Ovary (tissue), 9 donors: ENCODE measurements around the gene SNAPC2. TPM values are rescaled to one million over a fixed set of nuclear protein-coding genes. Genes with fewer than 3 reads are reported as not detected.

Source experiments
- DNase-seq, 5 donors: peaks; one replicate each; pipeline ENCODE4 v3.0.0-alpha.2; 2019 to 2020
- H3K27ac ChIP-seq, 2 donors: fragments of 200-600 bp; one replicate each; pipeline versions ENCODE4 v1.5.1 to v1.8.0; 2019 to 2022
- H3K27me3 ChIP-seq: fragments of 200-600 bp; one replicate; pipeline ENCODE4 v1.8.0; 2022
- H3K36me3 ChIP-seq: fragments of 200-600 bp; sonication (generic); one replicate; pipeline ENCODE4 v1.5.1; 2019
- H3K4me1 ChIP-seq: one replicate; pipeline ENCODE4 v1.8.1; 2013; ENCODE audit warnings: mild to moderate bottlenecking, moderate library complexity; ENCODE audit not compliant: insufficient read depth
- H3K4me3 ChIP-seq: fragments of 200-600 bp; sonication (generic); one replicate; pipeline ENCODE4 v1.5.1; 2017
- H3K9me3 ChIP-seq, 2 donors: fragments of 200-600 bp in 1 of 2; sonication (generic) in 1 of 2; one replicate each; pipeline versions ENCODE4 v1.5.1 to v1.8.1; 2013 to 2019; ENCODE audit warnings: mild to moderate bottlenecking in 1 of 2, moderate library complexity in 1 of 2
- EP300 ChIP-seq: sonication (generic); formaldehyde crosslinking; IDR thresholded peaks from one replicate; pipeline ENCODE4 v1.6.1; 2017; ENCODE audit warnings: antibody characterized with exemption
- POLR2A ChIP-seq: fragments of 450-650 bp; IDR thresholded peaks from one replicate; pipeline ENCODE4 v1.6.1; 2017; ENCODE audit warnings: antibody characterized with exemption, mild to moderate bottlenecking, moderate library complexity
- WGBS, 3 donors: extraction: QIAGEN DNeasy Blood & Tissue Kit in 1 of 3; methylation state at CpG; one replicate each; pipeline versions ENCODE4 v1.1.5 to v1.1.7; 2013 to 2017; 5-methylcytosine and 5-hydroxymethylcytosine counted together
- intact Hi-C, 4 donors: fragments of 100-400 bp; cut with DNase I; formaldehyde crosslinking; loops; one replicate each; pipeline versions ENCODE4 v1.11.0 to v1.15.1; 2022 to 2023
- polyA plus RNA-seq, 2 donors: library from polyadenylated mRNA; stranded (reverse); fragments of 200-250 nt in 1 of 2; fragments of 350-450 nt in 1 of 2; fragmentation: Illumina TruSeq in 1 of 2; extraction: RNeasy Lipid Tissue Mini Kit (QIAGEN cat#74804) in 1 of 2; gene quantifications; one replicate each; pipeline ENCODE4 v1.2.3, GENCODE V29; 2013 to 2014
- total RNA-seq, 7 donors: library from RNA; depleted of rRNA in 2 of 7; stranded (reverse); fragments of >200 nt in 2 of 7; fragmentation: NEBNext Ultra II Directional in 3 of 7; extraction: Animal tissue kit (Norgen Biotek cat#: 25700) in 3 of 7; gene quantifications; one replicate each; pipeline versions ENCODE4 v1.1.0 to v1.2.4, GENCODE V29; 2016 to 2023
- TF ChIP-seq, protein P1 (sequence below), 3 donors: fragments of 450-650 bp in 2 of 3; fragments of 200-600 bp in 1 of 3; IDR thresholded peaks; one replicate each; pipeline versions ENCODE4 v1.5.1 to v1.8.0; 2016 to 2022; ENCODE audit warnings: antibody characterized with exemption in 3 of 3, mild to moderate bottlenecking in 1 of 3
- donor health status: DM: no; HTN: no; CAD: no; lungs with moderate emphysema.
- donor health status: DM: no; HTN: no; CAD: no.
- donor health status: Bipolar disorder and iron deficiency.
- donor health status: DM: yes; HTN: yes; CAD: no.
- donor health status: DM: no; HTN: no; CAD: no.
- donor health status: DM: yes; HTN: yes; CAD: no.

SNAPC2 gene
- total and polyA plus RNA-seq, 9 donors, result 1.8 to 26.6 (median 16.3) TPM

DNA sequence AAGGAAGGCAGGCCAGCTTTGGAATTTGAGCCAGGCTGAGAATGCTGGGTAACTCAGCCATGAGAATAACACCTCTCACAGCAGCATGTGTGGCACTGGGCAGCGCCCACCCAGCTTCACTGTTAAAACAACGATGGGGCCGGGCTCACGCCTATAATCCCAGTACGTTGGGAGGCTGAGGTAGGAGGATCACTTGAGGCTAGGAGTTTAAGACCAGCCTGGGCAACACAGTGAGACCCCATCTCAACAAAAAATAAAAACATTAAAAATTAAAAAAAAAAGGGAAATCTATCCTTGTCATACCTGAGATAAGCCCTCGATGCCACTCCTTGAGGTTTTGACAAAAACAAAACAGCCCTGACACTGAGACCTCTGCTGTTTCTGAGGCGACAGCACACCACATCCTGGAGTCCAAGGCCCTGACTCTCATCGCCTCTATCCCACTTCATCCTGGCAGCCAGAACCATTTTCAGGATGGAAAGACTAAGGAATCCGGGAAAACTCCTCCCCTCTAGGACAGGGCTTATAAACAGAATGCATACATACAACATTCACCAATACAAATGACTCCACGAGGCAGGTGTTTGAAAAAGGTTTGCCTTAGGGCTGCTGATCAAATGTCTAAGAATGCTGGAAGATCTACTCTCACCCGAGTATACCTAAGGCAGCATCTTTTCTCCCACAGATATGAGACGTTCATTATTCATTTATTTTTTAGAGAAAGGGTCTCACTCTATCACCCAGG lies 46.0 kb downstream of the SNAPC2 start:
- no peak overlapping the region for H3K27ac ChIP-seq
- H3K4me3 ChIP-seq, result no peak overlapping the region
- no peak for TF ChIP-seq POLR2A
- TF ChIP-seq EP300, result no peak
- TF ChIP-seq, protein P1, sequence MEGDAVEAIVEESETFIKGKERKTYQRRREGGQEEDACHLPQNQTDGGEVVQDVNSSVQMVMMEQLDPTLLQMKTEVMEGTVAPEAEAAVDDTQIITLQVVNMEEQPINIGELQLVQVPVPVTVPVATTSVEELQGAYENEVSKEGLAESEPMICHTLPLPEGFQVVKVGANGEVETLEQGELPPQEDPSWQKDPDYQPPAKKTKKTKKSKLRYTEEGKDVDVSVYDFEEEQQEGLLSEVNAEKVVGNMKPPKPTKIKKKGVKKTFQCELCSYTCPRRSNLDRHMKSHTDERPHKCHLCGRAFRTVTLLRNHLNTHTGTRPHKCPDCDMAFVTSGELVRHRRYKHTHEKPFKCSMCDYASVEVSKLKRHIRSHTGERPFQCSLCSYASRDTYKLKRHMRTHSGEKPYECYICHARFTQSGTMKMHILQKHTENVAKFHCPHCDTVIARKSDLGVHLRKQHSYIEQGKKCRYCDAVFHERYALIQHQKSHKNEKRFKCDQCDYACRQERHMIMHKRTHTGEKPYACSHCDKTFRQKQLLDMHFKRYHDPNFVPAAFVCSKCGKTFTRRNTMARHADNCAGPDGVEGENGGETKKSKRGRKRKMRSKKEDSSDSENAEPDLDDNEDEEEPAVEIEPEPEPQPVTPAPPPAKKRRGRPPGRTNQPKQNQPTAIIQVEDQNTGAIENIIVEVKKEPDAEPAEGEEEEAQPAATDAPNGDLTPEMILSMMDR (IDR thresholded peaks at IDR 0.05), result no peak
- H3K4me1 ChIP-seq, result no peaks in the 10 kb centered on the region
- DNase-seq, result no peak
- intact Hi-C loops, result loop anchor here in 1 of 4 donors (10.0 kb wide), 1 partner anchor 289 kb away; no protein-coding TSS in a partner anchor
- WGBS, 3 donors, result 84 to 89% (median 85%) methylated on average over 12 of the region's 12 CpGs
- H3K36me3 ChIP-seq, result no peaks in the 10 kb centered on the region
- H3K27me3 ChIP-seq, result no peaks in the 10 kb centered on the region
- H3K9me3 ChIP-seq, result no peaks in the 10 kb centered on the region

DNA sequence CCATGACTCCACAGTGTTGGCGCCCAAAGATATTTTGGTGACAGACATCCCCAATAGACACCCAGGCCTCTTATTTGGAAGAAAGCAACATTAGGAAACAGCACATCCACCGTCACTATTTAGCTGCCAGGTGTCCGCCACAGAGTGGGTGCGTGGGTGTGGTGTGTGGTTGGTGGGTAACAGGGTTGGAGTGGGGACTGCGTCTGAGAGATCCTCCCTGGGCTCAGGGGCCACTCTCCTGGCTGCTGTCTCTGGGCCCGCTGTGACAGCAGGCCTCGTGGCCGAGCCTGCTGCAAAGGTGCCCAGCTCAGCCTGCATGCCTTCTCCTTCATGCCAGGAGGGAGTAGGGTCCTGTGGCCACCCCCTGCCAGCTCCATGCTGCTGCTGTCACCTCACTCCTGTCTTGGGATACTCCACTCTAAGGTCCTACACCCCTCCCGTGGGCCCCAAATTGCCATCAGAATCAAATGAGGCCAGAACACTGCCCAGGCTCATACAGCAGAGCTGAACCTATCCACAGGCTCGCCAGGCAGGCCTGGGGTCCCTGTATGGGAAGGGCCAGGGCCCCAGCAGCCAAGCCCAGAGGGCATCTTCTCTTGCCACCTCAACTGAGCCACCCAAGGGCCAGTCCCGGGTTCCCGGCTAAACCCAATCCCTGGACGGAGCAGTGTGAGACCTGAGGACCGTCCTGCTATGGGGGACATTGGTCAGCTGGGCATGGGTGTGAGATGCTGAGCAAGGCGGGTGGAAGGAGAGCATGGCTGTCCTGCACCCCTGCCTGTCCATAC lies 48.1 kb downstream of the SNAPC2 start:
- Histone ChIP-seq H3K36me3 (no peaks in the 10 kb centered on the region), H3K4me3 (no peak overlapping the region), H3K4me1 (no peaks in the 10 kb centered on the region), H3K9me3 (no peaks in the 10 kb centered on the region), H3K27me3 (no peaks in the 10 kb centered on the region), H3K27ac (no peak overlapping the region)
- 83 to 89% (median 88%) methylated on average over 12 to 15 of the region's 15 CpGs for WGBS, 3 donors
- no peak for DNase-seq
- TF ChIP-seq, protein P1 (IDR thresholded peaks at IDR 0.05), result no peak
- no peak for TF ChIP-seq POLR2A
- no peak for TF ChIP-seq EP300
- intact Hi-C loops, result loop anchor here in 1 of 4 donors (10.0 kb wide), 1 partner anchor 287 kb away; no protein-coding TSS in a partner anchor

DNA sequence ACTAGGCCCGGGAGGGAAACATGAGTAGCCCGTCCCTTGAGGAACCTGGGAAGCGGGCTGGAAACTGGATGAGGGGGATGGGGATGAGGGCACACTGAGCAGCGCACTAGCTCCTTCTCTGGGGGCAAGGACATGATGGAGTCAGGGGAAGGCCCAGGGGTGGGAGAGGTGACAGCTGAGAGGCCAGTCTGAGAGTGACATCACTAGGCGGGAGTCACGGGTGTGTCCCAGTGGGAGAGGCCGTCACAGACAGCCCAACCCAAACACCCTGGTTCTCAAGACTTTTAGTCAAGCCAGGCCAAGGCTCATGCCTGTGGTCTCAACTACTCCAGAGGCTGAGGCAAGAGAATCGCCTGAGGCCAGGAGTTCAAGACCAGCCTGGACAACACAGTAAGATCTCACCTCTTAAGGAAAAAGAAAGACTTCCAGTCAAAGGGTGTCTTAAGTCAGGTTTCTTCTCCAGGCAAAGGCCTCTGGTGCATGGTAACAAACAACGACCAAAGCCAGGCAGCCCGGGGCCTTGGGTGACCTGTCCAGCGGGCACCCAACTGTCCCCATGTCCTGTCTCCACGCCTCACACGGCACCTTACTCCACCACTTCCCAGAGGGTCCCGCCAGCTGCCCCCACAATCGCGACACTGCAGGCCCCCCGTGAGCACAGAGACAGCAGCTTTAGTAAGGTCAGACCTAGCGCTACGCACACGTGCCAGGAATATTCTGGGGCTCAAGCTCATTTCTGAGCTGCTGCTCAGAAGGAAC lies 48.8 kb downstream of the SNAPC2 start:
- no peak for TF ChIP-seq POLR2A
- TF ChIP-seq, protein P1 (IDR thresholded peaks at IDR 0.05), result no peak
- TF ChIP-seq EP300, result no peak
- WGBS, 3 donors, result 88 to 90% (median 88%) methylated on average over 20 of the region's 20 CpGs
- H3K27ac ChIP-seq, result no peak overlapping the region
- DNase-seq, result no peak
- intact Hi-C loops, result loop anchor here in 1 of 4 donors (10.0 kb wide), 1 partner anchor 286 kb away; no protein-coding TSS in a partner anchor
- H3K36me3 ChIP-seq, result no peaks in the 10 kb centered on the region
- H3K4me1 ChIP-seq, result no peaks in the 10 kb centered on the region
- H3K9me3 ChIP-seq, result no peaks in the 10 kb centered on the region
- no peak overlapping the region for H3K4me3 ChIP-seq
- H3K27me3 ChIP-seq, result no peaks in the 10 kb centered on the region

DNA sequence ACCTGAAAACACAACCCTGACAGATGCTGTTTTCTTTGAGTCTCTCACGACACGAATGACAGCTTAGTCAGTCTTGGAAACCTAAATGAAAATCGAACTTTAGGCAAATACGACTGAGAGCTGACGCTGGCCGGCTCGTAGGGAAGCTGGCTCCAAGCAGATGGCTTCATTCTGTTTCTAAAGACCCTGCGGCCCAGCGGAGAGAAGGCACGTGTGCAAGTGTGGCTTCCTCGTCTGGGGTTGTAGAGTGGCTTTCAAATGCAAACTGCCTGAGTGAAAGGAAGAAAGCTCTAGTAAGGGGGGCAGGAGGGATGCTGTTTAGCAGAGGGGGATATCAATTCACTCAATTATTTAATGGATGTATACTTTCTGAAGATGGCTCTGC lies 49.4 kb downstream of the SNAPC2 start:
- no peaks in the 10 kb centered on the region for H3K4me1 ChIP-seq
- H3K27ac ChIP-seq, result no peak overlapping the region
- H3K4me3 ChIP-seq, result no peak overlapping the region
- H3K9me3 ChIP-seq, result no peaks in the 10 kb centered on the region
- 84 to 89% (median 88%) methylated on average over 11 of the region's 11 CpGs for WGBS, 3 donors
- no peaks in the 10 kb centered on the region for H3K36me3 ChIP-seq
- no peak for DNase-seq
- TF ChIP-seq, protein P1 (IDR thresholded peaks at IDR 0.05), result no peak
- TF ChIP-seq EP300 (no peak), POLR2A (no peak)
- H3K27me3 ChIP-seq, result no peaks in the 10 kb centered on the region
- intact Hi-C loops, result loop anchor here in 1 of 4 donors (10.0 kb wide), 1 partner anchor 285 kb away; no protein-coding TSS in a partner anchor
